Osteocyte (in vitro differentiated cells): Measurements from ENCODE around the gene ATOH7. TPM values are rescaled to one million over a fixed set of nuclear protein-coding genes. Genes with fewer than 3 reads are reported as not detected.

ENCODE experiments used
- DNase-seq: peaks from one replicate; pipeline ENCODE4 v3.0.0; 2021; ENCODE audit warnings: mixed read lengths; ENCODE audit not compliant: unreplicated experiment; ENCODE audit errors: extremely low spot score
- H3K27ac Mint-ChIP-seq: one replicate; pipeline ENCODE4 v1.8.0; 2021; ENCODE audit warnings: mild to moderate bottlenecking, mixed read lengths; ENCODE audit not compliant: unreplicated experiment
- H3K27me3 Mint-ChIP-seq: one replicate; pipeline ENCODE4 v1.8.0; 2021; ENCODE audit warnings: mixed read lengths; ENCODE audit not compliant: unreplicated experiment
- H3K36me3 Mint-ChIP-seq: one replicate; pipeline ENCODE4 v1.8.0; 2021; ENCODE audit warnings: mixed read lengths; ENCODE audit not compliant: unreplicated experiment
- H3K4me1 Mint-ChIP-seq: one replicate; pipeline ENCODE4 v1.8.0; 2021; ENCODE audit warnings: mixed read lengths; ENCODE audit not compliant: unreplicated experiment
- H3K4me3 Mint-ChIP-seq: one replicate; pipeline ENCODE4 v1.8.0; 2021; ENCODE audit warnings: mild to moderate bottlenecking, moderate library complexity, mixed read lengths; ENCODE audit not compliant: unreplicated experiment
- H3K9me3 Mint-ChIP-seq: one replicate; pipeline ENCODE4 v1.8.0; 2021; ENCODE audit warnings: mixed read lengths; ENCODE audit not compliant: unreplicated experiment
- CTCF ChIP-seq: fragments of 200-600 bp; sonication (generic); IDR thresholded peaks from 2 replicates; pipeline ENCODE4 v1.5.0; 2021; ENCODE audit warnings: antibody characterized with exemption, mild to moderate bottlenecking, moderate library complexity
- total RNA-seq: library from RNA; stranded (reverse); gene quantifications from 2 replicates; pipeline ENCODE4 v1.2.1, GENCODE V29; 2021

ATOH7 gene
- total RNA-seq, 1 donor from 2014 or later = not detected

- Mint-ChIP-seq H3K4me3 (no peak overlapping the region), H3K9me3 (no peaks in the 10 kb centered on the region), H3K27me3 (no peaks in the 10 kb centered on the region), H3K4me1 (peaks cover 10% of the 10 kb centered on the region), H3K36me3 (no peaks in the 10 kb centered on the region), H3K27ac (no peak overlapping the region)
- no peak for DNase-seq
- no peak for TF ChIP-seq CTCF
These were observed 40.9 kb upstream of the ATOH7 start for GRCh38 chr10:68272833-68273232.

GRCh38 chr10:68271196-68271882 lies 39.4 kb upstream of the ATOH7 start:
- Mint-ChIP-seq H3K27me3 (no peaks in the 10 kb centered on the region), H3K4me1 (peaks cover 10% of the 10 kb centered on the region), H3K4me3 (no peak overlapping the region), H3K27ac (peak overlapping the region; percentile 38), H3K9me3 (no peaks in the 10 kb centered on the region), H3K36me3 (no peaks in the 10 kb centered on the region)
- no peak for DNase-seq
- TF ChIP-seq CTCF = no peak

- Mint-ChIP-seq H3K27me3 (no peaks in the 10 kb centered on the region), H3K4me1 (peaks cover 10% of the 10 kb centered on the region), H3K4me3 (no peak overlapping the region), H3K9me3 (no peaks in the 10 kb centered on the region), H3K36me3 (no peaks in the 10 kb centered on the region), H3K27ac (no peak overlapping the region)
- no peak for DNase-seq
- TF ChIP-seq CTCF = no peak
These were observed 37.8 kb upstream of the ATOH7 start for GRCh38 chr10:68269562-68270290.

GRCh38 chr10:68261132-68261856 lies 29.4 kb upstream of the ATOH7 start:
- no peak overlapping the region for H3K4me3 Mint-ChIP-seq
- no peak overlapping the region for H3K27ac Mint-ChIP-seq
- TF ChIP-seq CTCF = no peak
- no peaks in the 10 kb centered on the region for H3K9me3 Mint-ChIP-seq
- DNase-seq = no peak
- peaks cover 19% of the 10 kb centered on the region for H3K27me3 Mint-ChIP-seq
- no peaks in the 10 kb centered on the region for H3K4me1 Mint-ChIP-seq
- no peaks in the 10 kb centered on the region for H3K36me3 Mint-ChIP-seq

GRCh38 chr10:68253346-68253745 lies 21.4 kb upstream of the ATOH7 start:
- no peaks in the 10 kb centered on the region for H3K9me3 Mint-ChIP-seq
- no peak for TF ChIP-seq CTCF
- H3K4me3 Mint-ChIP-seq = no peak overlapping the region
- H3K27me3 Mint-ChIP-seq = peaks cover 26% of the 10 kb centered on the region
- H3K36me3 Mint-ChIP-seq = no peaks in the 10 kb centered on the region
- H3K27ac Mint-ChIP-seq = no peak overlapping the region
- DNase-seq = no peak
- H3K4me1 Mint-ChIP-seq = no peaks in the 10 kb centered on the region
